Ectodermal cell (in vitro differentiated cells): Measurements from ENCODE around the gene ZBTB47.

Experiments used
- H3K27ac ChIP-seq: 2 replicates; pipeline ENCODE4 v1.7.0; 2013; ENCODE audit warnings: mild to moderate bottlenecking, low read depth, low read length; ENCODE audit not compliant: insufficient read depth, poor library complexity, severe bottlenecking
- H3K27me3 ChIP-seq: 2 replicates; pipeline ENCODE4 v1.7.0; 2013; ENCODE audit warnings: mild to moderate bottlenecking, low read length; ENCODE audit not compliant: insufficient read depth, control insufficient read depth, poor library complexity, severe bottlenecking
- H3K36me3 ChIP-seq: one replicate; pipeline ENCODE4 v1.7.0; 2013; ENCODE audit warnings: low read length; ENCODE audit not compliant: control insufficient read depth, insufficient read depth
- H3K4me1 ChIP-seq: one replicate; pipeline ENCODE4 v1.7.0; 2013; ENCODE audit warnings: low read length; ENCODE audit not compliant: control insufficient read depth, insufficient read depth
- H3K4me3 ChIP-seq: 2 replicates; pipeline ENCODE4 v1.7.0; 2013; ENCODE audit warnings: low read depth, low read length, control low read depth; ENCODE audit not compliant: insufficient read depth
- H3K9me3 ChIP-seq: 2 replicates; pipeline ENCODE4 v1.7.0; 2013; ENCODE audit warnings: mild to moderate bottlenecking, low read length, moderate library complexity; ENCODE audit not compliant: control insufficient read depth
- WGBS, 2 experiments: methylation state at CpG; one replicate each; pipeline ENCODE4 v1.1.7; 2013; ENCODE audit warnings: missing lambda C conversion rate in 2 of 2; 5-methylcytosine and 5-hydroxymethylcytosine counted together

ZBTB47 gene

DNA sequence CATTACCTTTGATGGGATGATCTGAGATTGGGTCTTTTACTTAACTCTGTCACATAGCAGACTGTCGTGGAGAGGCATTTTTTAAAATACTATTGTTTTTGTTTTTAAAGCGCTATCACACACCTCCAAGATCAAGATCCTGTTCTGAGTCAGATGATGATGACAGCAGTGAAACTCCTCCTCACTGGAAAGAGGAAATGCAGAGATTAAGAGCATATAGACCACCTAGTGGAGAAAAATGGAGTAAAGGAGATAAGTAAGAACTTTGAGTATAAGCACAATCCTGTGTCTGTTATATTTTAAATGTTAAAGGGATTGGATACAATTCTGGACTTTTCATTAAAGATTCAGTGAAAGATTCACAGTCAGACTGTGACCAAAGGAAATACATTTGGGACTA is 18.4 kb upstream of the ZBTB47 start:
- Histone ChIP-seq H3K27me3 (no peaks in the 10 kb centered on the region), H3K4me3 (no peak overlapping the region), H3K4me1 (no peaks in the 10 kb centered on the region), H3K36me3 (peaks cover 78% of the 10 kb centered on the region), H3K9me3 (no peaks in the 10 kb centered on the region), H3K27ac (no peak overlapping the region)
- WGBS, 2 experiments, result 96% methylated on average over 2 of the region's 2 CpGs; no CpG with 5 or more reads in 1 of the 2 experiments

DNA sequence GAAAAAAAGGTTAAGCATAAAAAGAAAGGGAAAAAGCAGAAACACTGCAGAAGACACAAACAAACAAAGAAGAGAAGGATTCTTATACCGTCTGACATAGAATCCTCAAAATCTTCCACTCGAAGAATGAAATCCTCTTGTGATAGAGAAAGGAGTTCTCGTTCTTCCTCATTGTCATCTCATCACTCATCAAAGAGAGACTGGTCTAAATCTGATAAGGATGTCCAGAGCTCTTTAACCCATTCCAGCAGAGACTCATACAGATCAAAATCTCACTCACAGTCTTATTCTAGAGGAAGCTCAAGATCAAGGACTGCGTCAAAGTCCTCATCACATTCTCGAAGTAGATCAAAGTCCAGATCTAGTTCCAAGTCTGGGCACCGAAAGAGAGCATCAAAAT is 16.5 kb upstream of the ZBTB47 start:
- Histone ChIP-seq H3K27ac (no peak overlapping the region), H3K36me3 (peaks cover 82% of the 10 kb centered on the region)

DNA sequence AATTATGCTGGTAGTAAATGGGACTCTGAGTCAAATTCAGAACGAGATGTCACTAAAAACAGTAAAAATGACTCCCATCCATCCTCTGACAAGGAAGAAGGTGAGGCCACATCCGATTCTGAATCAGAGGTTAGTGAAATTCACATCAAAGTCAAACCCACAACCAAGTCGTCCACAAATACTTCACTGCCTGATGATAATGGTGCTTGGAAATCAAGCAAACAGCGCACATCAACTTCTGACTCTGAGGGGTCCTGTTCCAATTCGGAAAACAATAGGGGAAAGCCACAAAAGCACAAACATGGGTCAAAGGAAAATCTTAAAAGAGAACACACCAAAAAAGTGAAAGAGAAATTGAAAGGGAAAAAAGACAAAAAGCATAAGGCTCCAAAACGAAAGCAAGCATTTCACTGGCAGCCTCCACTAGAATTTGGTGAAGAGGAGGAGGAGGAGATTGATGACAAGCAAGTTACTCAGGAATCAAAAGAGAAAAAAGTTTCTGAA is 15.1 kb upstream of the ZBTB47 start:
- 94 to 96% methylated on average over 6 of the region's 6 CpGs for WGBS, 2 experiments
- H3K9me3 ChIP-seq, result no peaks in the 10 kb centered on the region
- H3K27ac ChIP-seq, result no peak overlapping the region
- H3K4me1 ChIP-seq, result no peaks in the 10 kb centered on the region
- no peaks in the 10 kb centered on the region for H3K27me3 ChIP-seq
- H3K4me3 ChIP-seq, result no peak overlapping the region
- H3K36me3 ChIP-seq, result peaks cover 80% of the 10 kb centered on the region

More for the DNA sequence above, 16.5 kb upstream of the ZBTB47 start:
- no peaks in the 10 kb centered on the region for H3K27me3 ChIP-seq
- 94% methylated on average over 6 of the region's 6 CpGs for WGBS, 2 experiments
- no peaks in the 10 kb centered on the region for H3K4me1 ChIP-seq
- H3K4me3 ChIP-seq, result no peak overlapping the region
- no peaks in the 10 kb centered on the region for H3K9me3 ChIP-seq

- Histone ChIP-seq H3K4me3 (no peak overlapping the region), H3K27ac (no peak overlapping the region), H3K9me3 (no peaks in the 10 kb centered on the region), H3K27me3 (no peaks in the 10 kb centered on the region), H3K4me1 (no peaks in the 10 kb centered on the region), H3K36me3 (peaks cover 80% of the 10 kb centered on the region)
- 95 to 96% methylated on average over 6 of the region's 6 CpGs for WGBS, 2 experiments
Observed at GRCh38 chr3:42639192-42639591, 14.3 kb upstream of the ZBTB47 start.

GRCh38 chr3:42640129-42640528 is 13.4 kb upstream of the ZBTB47 start:
- Histone ChIP-seq H3K9me3 (no peaks in the 10 kb centered on the region), H3K36me3 (peaks cover 89% of the 10 kb centered on the region)

DNA sequence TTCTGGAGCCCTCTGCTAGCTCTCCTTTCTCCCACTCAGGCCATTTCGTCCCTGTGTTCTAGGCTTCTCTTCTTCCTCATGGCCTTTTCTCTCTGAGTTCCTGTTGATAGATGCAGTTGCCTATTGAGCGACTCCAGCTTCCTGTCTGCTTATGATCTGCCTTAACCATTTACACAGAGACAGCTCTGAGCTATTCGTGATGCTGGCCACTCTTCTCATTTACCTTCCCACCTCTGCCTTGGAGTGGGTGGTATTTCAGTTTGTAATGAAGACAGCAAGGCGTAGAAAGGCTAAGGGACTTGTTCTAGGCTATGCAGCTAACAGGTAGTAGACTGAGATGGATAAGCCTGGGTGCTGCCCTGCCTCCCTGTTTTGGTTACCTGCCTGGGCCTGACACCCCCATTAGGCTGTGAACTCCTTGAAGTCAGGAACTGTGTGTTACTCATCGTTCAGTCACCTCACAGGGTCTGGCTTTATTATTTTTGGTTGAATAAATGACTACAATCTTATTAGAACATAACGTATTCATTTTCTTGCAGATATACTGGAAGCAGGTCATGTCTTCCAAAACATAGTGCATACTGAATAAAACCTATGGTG is 12.6 kb upstream of the ZBTB47 start:
- no peak overlapping the region for H3K4me3 ChIP-seq
- H3K36me3 ChIP-seq, result peaks cover 89% of the 10 kb centered on the region
- H3K27me3 ChIP-seq, result no peaks in the 10 kb centered on the region
- no peaks in the 10 kb centered on the region for H3K4me1 ChIP-seq
- 91 to 94% methylated on average over 6 of the region's 6 CpGs for WGBS, 2 experiments
- no peaks in the 10 kb centered on the region for H3K9me3 ChIP-seq
- H3K27ac ChIP-seq, result no peak overlapping the region

More at GRCh38 chr3:42640129-42640528, 13.4 kb upstream of the ZBTB47 start:
- H3K27me3 ChIP-seq, result no peaks in the 10 kb centered on the region
- no peak overlapping the region for H3K4me3 ChIP-seq
- H3K4me1 ChIP-seq, result no peaks in the 10 kb centered on the region
- H3K27ac ChIP-seq, result no peak overlapping the region

GRCh38 chr3:42647821-42648459 is 5.6 kb upstream of the ZBTB47 start:
- no peak overlapping the region for H3K27ac ChIP-seq
- H3K27me3 ChIP-seq, result no peaks in the 10 kb centered on the region
- peaks cover 7% of the 10 kb centered on the region for H3K4me1 ChIP-seq
- no peak overlapping the region for H3K4me3 ChIP-seq
- no peaks in the 10 kb centered on the region for H3K9me3 ChIP-seq
- H3K36me3 ChIP-seq, result peaks cover 43% of the 10 kb centered on the region
- WGBS, 2 experiments, result 88 to 94% methylated on average over 4 to 5 of the region's 5 CpGs

- H3K4me3 ChIP-seq, result no peak overlapping the region
- no peaks in the 10 kb centered on the region for H3K27me3 ChIP-seq
- peaks cover 32% of the 10 kb centered on the region for H3K36me3 ChIP-seq
- H3K9me3 ChIP-seq, result no peaks in the 10 kb centered on the region
- peaks cover 17% of the 10 kb centered on the region for H3K4me1 ChIP-seq
- WGBS, 2 experiments, result 100% methylated on average over 2 of the region's 2 CpGs; no CpG with 5 or more reads in 1 of the 2 experiments
- no peak overlapping the region for H3K27ac ChIP-seq
Observed at GRCh38 chr3:42649006-42649405, 4.5 kb upstream of the ZBTB47 start.

GRCh38 chr3:42649783-42650182 is 3.7 kb upstream of the ZBTB47 start:
- WGBS, 2 experiments, result 94% methylated on average over 4 of the region's 4 CpGs
- no peak overlapping the region for H3K27ac ChIP-seq
- peaks cover 17% of the 10 kb centered on the region for H3K4me1 ChIP-seq

DNA sequence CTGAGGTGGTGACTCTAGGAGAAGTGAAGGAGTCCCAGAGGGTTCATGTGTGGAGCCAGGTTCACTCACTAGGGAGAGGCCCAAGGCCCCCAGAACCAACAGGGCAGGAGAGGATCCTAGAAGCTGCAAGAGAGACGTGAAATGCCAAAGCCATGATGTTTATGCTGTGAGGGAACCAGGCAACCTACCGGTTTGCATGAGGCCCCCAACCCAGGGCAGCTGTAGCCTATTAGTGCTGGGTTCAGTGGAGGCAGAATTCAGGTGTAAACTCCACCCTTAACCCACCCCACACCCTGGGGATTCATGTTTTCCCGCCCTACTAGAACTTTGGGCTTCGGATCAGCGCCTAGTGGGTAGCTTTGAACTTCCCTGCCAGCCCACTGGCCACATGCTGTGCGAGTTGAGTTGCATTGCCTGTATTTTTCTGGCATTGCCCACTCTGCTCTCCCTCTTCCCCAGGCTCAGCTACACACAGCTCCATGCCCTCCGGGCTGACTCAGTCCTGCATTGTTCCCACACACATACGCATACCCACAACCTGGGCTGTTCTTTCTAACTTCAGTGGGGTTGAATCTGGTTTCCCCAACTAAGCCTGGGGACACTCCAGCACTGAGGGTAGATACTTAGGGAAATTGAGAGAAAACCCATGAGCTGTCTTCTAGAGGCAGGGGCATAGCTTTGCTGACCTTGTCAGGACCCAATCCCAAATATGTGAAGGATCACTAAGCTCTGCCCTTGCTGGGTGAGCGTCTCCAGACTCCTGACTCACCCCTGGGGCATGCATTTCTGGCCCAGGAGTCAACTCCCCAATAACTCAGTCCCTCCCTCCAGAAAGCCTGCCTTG is 2.0 kb upstream of the ZBTB47 start:
- 61 to 64% methylated on average over 9 of the region's 9 CpGs for WGBS, 2 experiments
- Histone ChIP-seq H3K4me3 (no peak overlapping the region), H3K27me3 (no peaks in the 10 kb centered on the region), H3K9me3 (no peaks in the 10 kb centered on the region), H3K4me1 (peaks cover 29% of the 10 kb centered on the region), H3K27ac (no peak overlapping the region), H3K36me3 (peaks cover 14% of the 10 kb centered on the region)

More at GRCh38 chr3:42649783-42650182, 3.7 kb upstream of the ZBTB47 start:
- peaks cover 25% of the 10 kb centered on the region for H3K36me3 ChIP-seq
- no peaks in the 10 kb centered on the region for H3K27me3 ChIP-seq
- no peak overlapping the region for H3K4me3 ChIP-seq
- no peaks in the 10 kb centered on the region for H3K9me3 ChIP-seq
